Activated CD8-positive, alpha-beta T cell treated with anti-CD3 and anti-CD28 coated beads, Interleukin-2, amount 10 ng/mL, durations not matched to agents 7 days and 5 days (primary cell): ENCODE results near the gene TP53RK. TPM values are rescaled to one million over a fixed set of nuclear protein-coding genes. Genes with fewer than 3 reads are reported as not detected.

Experiments
- ATAC-seq: fragments of 150-1000 bp; cut with Tn5 transposase; one replicate; pipeline ENCODE4 v1.10.0; 2021; ENCODE audit warnings: moderate library complexity
- CTCF ChIA-PET: fragments of 350-600 bp; sonication (Branson Sonifier 250); formaldehyde crosslinking; loops from one replicate; lab custom pipeline; 2021; ENCODE audit warnings: antibody characterized with exemption; lab: Charles Lee
- POLR2A ChIA-PET: fragments of 350-600 bp; sonication (Branson Sonifier 250); formaldehyde crosslinking; loops from one replicate; lab custom pipeline; 2021; ENCODE audit warnings: antibody characterized with exemption; lab: Charles Lee
- DNase-seq: peaks from one replicate; pipeline ENCODE4 v3.0.0-alpha.2; 2020
- H3K27ac Mint-ChIP-seq: one replicate; pipeline ENCODE4 v1.8.0; 2021; ENCODE audit warnings: mild to moderate bottlenecking, mixed read lengths
- H3K27me3 Mint-ChIP-seq: one replicate; pipeline ENCODE4 v1.8.0; 2021; ENCODE audit warnings: low read depth, mixed read lengths
- H3K36me3 Mint-ChIP-seq: one replicate; pipeline ENCODE4 v1.8.0; 2021; ENCODE audit warnings: low read depth, mixed read lengths
- H3K4me1 Mint-ChIP-seq: one replicate; pipeline ENCODE4 v1.8.0; 2021; ENCODE audit warnings: low read depth, mixed read lengths
- H3K4me3 Mint-ChIP-seq: one replicate; pipeline ENCODE4 v1.8.0; 2021; ENCODE audit warnings: mild to moderate bottlenecking, mixed read lengths
- H3K9me3 Mint-ChIP-seq: one replicate; pipeline ENCODE4 v1.8.0; 2022; ENCODE audit warnings: mixed read lengths; ENCODE audit not compliant: insufficient read depth
- total RNA-seq, 2 experiments: library from RNA; stranded (reverse); gene quantifications; one replicate each; pipeline ENCODE4 v1.2.3, GENCODE V29; 2021

Gene TP53RK
- total RNA-seq, 2 experiments from 2014 or later, result 15.8 to 15.9 TPM

- Mint-ChIP-seq H3K36me3 (no peaks in the 10 kb centered on the region), H3K27ac (no peak overlapping the region), H3K4me1 (no peaks in the 10 kb centered on the region), H3K9me3 (peaks cover 5% of the 10 kb centered on the region), H3K4me3 (no peak overlapping the region), H3K27me3 (peaks cover 34% of the 10 kb centered on the region)
- ChIA-PET CTCF (interaction anchor here (1.0 kb wide), 1 partner anchor 49 kb away, joined by 3 read pairs; no protein-coding TSS in a partner anchor), POLR2A (no interaction called here)
- ATAC-seq, result no peak
- DNase-seq, result no peak
Measured at GRCh38 chr20:46703435-46703834, 14.2 kb upstream of the TP53RK start.

DNA sequence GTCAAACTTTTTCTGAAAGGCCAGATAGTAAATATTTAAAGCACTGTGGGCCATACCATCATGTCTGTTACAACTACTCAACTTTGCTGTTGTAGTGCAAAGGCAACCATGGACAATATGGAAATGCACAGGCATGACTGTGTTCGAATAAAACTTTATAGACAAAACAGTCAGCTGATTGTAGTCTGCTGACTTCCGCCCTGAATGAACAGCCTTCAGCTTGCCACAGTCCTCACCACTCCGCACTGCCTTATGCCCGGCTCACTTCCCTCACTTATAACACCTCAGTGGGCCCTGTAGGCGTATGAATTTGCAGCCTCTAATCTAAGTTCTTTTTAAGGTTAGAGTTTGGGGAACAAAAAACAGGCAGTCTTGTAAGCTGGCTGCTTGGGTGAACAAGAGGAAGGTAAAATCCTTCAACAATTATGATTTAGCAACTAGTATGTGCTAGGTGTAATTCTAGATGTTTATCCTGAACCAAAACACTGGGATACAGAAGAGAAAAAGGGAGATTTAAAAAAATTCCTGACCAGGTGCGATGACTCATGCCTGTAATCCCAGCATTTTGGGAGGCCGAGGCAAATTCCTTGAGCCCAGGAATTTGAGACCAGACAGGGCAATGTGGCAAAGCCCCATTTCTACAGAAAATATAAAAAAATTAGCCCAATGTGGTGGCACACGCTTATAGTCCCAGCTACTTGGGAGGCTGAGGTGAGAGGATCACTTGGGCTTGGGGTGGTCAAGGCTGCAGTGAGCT, 13.4 kb upstream of the TP53RK start:
- Mint-ChIP-seq H3K4me1 (no peaks in the 10 kb centered on the region), H3K27ac (no peak overlapping the region), H3K9me3 (peaks cover 5% of the 10 kb centered on the region), H3K36me3 (no peaks in the 10 kb centered on the region), H3K27me3 (peaks cover 27% of the 10 kb centered on the region), H3K4me3 (no peak overlapping the region)
- ATAC-seq, result no peak
- POLR2A ChIA-PET, result interaction anchor here (1.0 kb wide), 1 partner anchor 14 kb away, joined by 4 read pairs; the partner anchor contains the start of gene TP53RK
- CTCF ChIA-PET, result interaction anchor here (0.6 to 1.0 kb wide), 2 partner anchors 50 to 714 kb away, joined by 3 to 4 read pairs; no protein-coding TSS in a partner anchor
- no peak for DNase-seq

DNA sequence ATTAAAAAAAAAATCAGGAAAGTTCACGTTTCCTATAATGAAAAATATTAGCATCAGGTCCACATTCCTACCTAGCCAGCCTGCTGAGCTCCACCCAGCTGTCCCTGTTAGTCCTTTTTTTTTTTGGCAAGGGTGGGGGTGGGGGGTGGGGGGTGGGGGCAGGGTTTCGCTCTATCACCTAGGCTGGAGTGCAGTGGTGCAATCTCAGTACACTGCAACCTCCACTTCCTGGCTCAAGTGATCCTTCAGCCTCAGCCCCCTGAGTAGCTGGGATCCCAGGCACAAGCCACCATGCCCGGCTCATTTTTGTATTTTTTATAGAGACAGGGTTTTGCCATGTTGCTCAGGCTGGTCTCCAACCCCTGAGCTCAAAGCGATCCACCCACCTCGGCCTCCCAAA, 12.7 kb upstream of the TP53RK start:
- ATAC-seq (no peak), DNase-seq (no peak)
- H3K9me3 Mint-ChIP-seq, result peaks cover 5% of the 10 kb centered on the region
- H3K36me3 Mint-ChIP-seq, result no peaks in the 10 kb centered on the region
- POLR2A ChIA-PET, result interaction anchor here (1.0 kb wide), 1 partner anchor 13 kb away, joined by 4 read pairs; the partner anchor contains the start of gene TP53RK
- H3K27ac Mint-ChIP-seq, result no peak overlapping the region
- H3K27me3 Mint-ChIP-seq, result peaks cover 23% of the 10 kb centered on the region
- no peak overlapping the region for H3K4me3 Mint-ChIP-seq
- H3K4me1 Mint-ChIP-seq, result no peaks in the 10 kb centered on the region
- CTCF ChIA-PET, result interaction anchor here (0.6 kb wide), 1 partner anchor 713 kb away, joined by 4 read pairs; no protein-coding TSS in a partner anchor

- CTCF ChIA-PET, result interaction anchor here (0.6 kb wide), 1 partner anchor 713 kb away, joined by 4 read pairs; no protein-coding TSS in a partner anchor
- Mint-ChIP-seq H3K27me3 (peaks cover 21% of the 10 kb centered on the region), H3K4me3 (no peak overlapping the region), H3K27ac (no peak overlapping the region), H3K36me3 (no peaks in the 10 kb centered on the region), H3K4me1 (no peaks in the 10 kb centered on the region), H3K9me3 (peaks cover 3% of the 10 kb centered on the region)
- DNase-seq (no peak), ATAC-seq (no peak)
- POLR2A ChIA-PET, result interaction anchor here (1.0 kb wide), 1 partner anchor 13 kb away, joined by 4 read pairs; the partner anchor contains the start of gene TP53RK
Measured at GRCh38 chr20:46701556-46701955, 12.3 kb upstream of the TP53RK start.

DNA sequence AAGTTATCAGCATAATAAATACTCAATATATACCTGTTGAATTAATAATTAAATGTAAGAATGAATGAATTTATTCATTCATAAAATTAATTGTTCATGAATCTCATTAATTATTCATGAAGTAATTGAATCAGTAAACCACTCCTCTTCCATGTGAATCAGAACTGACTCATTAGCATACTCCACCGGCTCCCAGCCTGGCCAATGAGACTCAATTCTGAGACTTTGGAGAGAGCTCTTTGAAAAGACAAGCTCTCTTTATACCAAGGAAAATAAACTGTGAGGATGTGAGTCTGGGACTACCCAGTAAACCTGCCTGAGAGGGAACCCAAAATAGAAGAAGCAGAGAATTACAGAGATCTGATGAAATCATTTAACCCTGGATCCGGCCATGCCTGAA, 11.8 kb upstream of the TP53RK start:
- DNase-seq (no peak), ATAC-seq (no peak)
- Mint-ChIP-seq H3K27ac (no peak overlapping the region), H3K4me1 (no peaks in the 10 kb centered on the region), H3K36me3 (no peaks in the 10 kb centered on the region), H3K4me3 (no peak overlapping the region), H3K9me3 (no peaks in the 10 kb centered on the region), H3K27me3 (peaks cover 19% of the 10 kb centered on the region)
- ChIA-PET CTCF (no interaction called here), POLR2A (no interaction called here)

- Mint-ChIP-seq H3K36me3 (no peaks in the 10 kb centered on the region), H3K27me3 (peaks cover 17% of the 10 kb centered on the region), H3K4me3 (no peak overlapping the region), H3K27ac (no peak overlapping the region), H3K4me1 (no peaks in the 10 kb centered on the region), H3K9me3 (no peaks in the 10 kb centered on the region)
- ChIA-PET CTCF (interaction anchor here (1.1 kb wide), 1 partner anchor 13 kb away, joined by 3 read pairs; no protein-coding TSS in a partner anchor), POLR2A (no interaction called here)
- ATAC-seq (no peak), DNase-seq (no peak)
Measured at GRCh38 chr20:46700481-46700880, 11.2 kb upstream of the TP53RK start.

DNA sequence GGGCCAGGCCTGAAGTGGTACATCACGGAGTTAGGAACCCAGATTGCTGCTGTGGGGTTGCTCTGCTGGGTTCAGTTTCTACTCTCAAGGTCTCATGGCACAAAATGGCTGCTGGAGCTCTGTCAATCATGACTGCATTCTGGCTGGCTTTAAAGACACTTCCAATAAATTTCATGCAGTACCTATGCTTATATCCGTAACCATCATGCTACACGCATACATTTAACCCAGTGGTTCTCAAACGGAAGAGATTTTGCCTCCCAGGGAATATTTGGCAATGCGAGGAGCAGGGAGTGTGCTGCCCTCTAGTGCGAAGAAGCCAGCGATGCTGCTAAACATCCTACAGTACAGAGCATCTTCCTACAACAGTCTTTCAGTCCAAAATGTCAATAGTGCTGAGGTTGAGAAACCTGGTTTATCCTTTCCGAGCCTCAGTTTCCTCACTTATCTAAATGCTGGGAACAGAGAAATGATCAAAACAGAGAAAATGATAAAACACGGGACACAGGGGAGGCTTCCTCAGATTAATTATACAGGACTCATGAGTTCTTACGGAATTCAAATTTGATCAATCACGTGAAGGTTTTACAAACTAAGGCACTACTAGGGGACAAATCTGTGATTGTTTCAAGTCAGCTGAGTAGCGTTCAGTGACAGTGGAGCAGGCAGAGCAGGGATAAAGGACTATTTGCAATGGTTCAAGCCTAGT, 10.6 kb upstream of the TP53RK start:
- no peaks in the 10 kb centered on the region for H3K9me3 Mint-ChIP-seq
- no peak for ATAC-seq
- H3K27me3 Mint-ChIP-seq, result peaks cover 12% of the 10 kb centered on the region
- POLR2A ChIA-PET, result no interaction called here
- peak; percentile 34 for DNase-seq
- H3K36me3 Mint-ChIP-seq, result no peaks in the 10 kb centered on the region
- no peak overlapping the region for H3K4me3 Mint-ChIP-seq
- CTCF ChIA-PET, result interaction anchor here (0.6 to 1.1 kb wide), 4 partner anchors 10 to 155 kb away, joined by 3 to 5 read pairs (median 4); no protein-coding TSS in a partner anchor
- no peaks in the 10 kb centered on the region for H3K4me1 Mint-ChIP-seq
- H3K27ac Mint-ChIP-seq, result no peak overlapping the region

DNA sequence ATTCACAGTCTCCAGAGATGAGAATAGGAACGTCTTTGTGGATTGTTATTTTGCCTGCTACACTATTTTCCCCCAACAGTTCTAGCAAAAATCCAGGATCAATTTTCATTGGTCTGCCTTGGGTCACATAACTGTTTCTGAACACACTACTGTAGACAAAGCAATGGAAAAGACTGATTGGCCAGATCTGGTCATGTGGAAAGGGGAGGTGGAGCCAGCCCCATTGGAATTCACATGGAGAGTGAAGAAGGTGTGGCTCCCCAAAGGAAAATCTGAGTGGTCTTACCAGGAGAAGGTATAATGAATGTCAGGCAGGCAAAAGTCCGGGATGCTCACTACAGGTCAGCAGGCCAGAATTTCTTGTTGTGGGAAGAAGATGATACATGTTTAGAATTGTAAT, 9.5 kb upstream of the TP53RK start:
- POLR2A ChIA-PET, result no interaction called here
- Mint-ChIP-seq H3K27me3 (peaks cover 7% of the 10 kb centered on the region), H3K27ac (no peak overlapping the region), H3K4me1 (peaks cover 8% of the 10 kb centered on the region), H3K36me3 (no peaks in the 10 kb centered on the region), H3K4me3 (no peak overlapping the region), H3K9me3 (no peaks in the 10 kb centered on the region)
- DNase-seq, result no peak
- CTCF ChIA-PET, result no interaction called here
- no peak for ATAC-seq

- Mint-ChIP-seq H3K4me1 (peaks cover 8% of the 10 kb centered on the region), H3K27ac (no peak overlapping the region), H3K27me3 (peaks cover 7% of the 10 kb centered on the region), H3K9me3 (no peaks in the 10 kb centered on the region), H3K4me3 (no peak overlapping the region), H3K36me3 (no peaks in the 10 kb centered on the region)
- no peak for DNase-seq
- POLR2A ChIA-PET, result no interaction called here
- CTCF ChIA-PET, result interaction anchor here (1.3 kb wide), 1 partner anchor 8 kb away, joined by 4 read pairs; no protein-coding TSS in a partner anchor
- ATAC-seq, result no peak
Measured at GRCh38 chr20:46696791-46697279, 7.6 kb upstream of the TP53RK start.

DNA sequence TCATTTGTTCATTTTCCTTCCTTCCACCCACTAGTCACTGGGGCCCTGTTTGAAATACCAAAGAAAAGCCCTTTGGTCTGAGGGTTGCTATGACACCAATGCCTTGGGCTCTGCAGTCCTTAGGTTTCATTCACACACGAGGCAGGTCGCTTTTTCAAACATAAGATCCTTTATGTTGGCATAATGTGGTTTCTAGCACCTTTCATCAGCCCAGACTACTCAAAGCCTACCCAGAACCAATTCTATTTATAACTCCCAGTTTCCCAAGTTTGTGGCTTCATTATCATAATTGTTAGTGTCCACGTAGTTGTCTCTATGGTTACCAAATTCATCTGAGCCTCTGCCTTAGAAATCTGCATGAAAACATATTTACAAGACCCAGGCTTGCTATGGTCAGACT, 6.6 kb upstream of the TP53RK start:
- Mint-ChIP-seq H3K4me3 (no peak overlapping the region), H3K27ac (no peak overlapping the region), H3K36me3 (no peaks in the 10 kb centered on the region), H3K9me3 (no peaks in the 10 kb centered on the region), H3K27me3 (peaks cover 7% of the 10 kb centered on the region), H3K4me1 (peaks cover 8% of the 10 kb centered on the region)
- POLR2A ChIA-PET, result no interaction called here
- CTCF ChIA-PET, result interaction anchor here (2.0 kb wide), 1 partner anchor 15 kb away, joined by 9 read pairs; no protein-coding TSS in a partner anchor
- ATAC-seq, result no peak
- no peak for DNase-seq

GRCh38 chr20:46694484-46694883, 5.2 kb upstream of the TP53RK start:
- Mint-ChIP-seq H3K4me3 (no peak overlapping the region), H3K36me3 (no peaks in the 10 kb centered on the region), H3K27ac (no peak overlapping the region), H3K4me1 (peaks cover 16% of the 10 kb centered on the region), H3K9me3 (no peaks in the 10 kb centered on the region), H3K27me3 (no peaks in the 10 kb centered on the region)
- CTCF ChIA-PET, result interaction anchor here (1.1 to 3.0 kb wide), 6 partner anchors 10 to 149 kb away, joined by 3 to 10 read pairs (median 5); no protein-coding TSS in a partner anchor
- ATAC-seq (no peak), DNase-seq (no peak)
- POLR2A ChIA-PET, result no interaction called here
